ENCODE results near the gene MALL.

DNA sequence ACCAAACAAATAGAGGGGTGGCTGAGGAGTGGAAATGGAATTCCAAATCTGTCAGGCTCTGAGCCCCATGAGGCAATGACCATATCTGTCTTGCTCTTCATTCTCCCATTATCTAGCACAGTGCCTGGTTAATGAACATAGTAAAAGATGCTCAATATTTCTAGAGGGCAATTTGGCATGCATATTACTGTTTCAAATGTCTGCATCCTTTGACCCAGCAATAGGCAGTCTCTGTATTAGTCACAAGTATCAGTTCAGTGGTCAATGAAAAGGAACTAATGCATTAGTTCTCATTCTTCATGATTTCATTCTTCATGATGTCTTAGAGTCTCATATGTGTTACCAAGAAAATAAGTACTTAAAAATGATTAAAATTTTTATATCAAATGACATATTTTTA is 28.4 kb upstream of the MALL start:
- no peak for TF ChIP-seq TAF1 (IDR thresholded peaks at IDR 0.05; ENCODE audit: borderline replicate concordance, insufficient read depth, low read length)
- no peak for TF ChIP-seq REST (IDR thresholded peaks at IDR 0.05; ENCODE audit: insufficient read depth in 1 of 2, low read depth in 2 of 2, low read length in 2 of 2)
- TF ChIP-seq SIN3A (IDR thresholded peaks at IDR 0.05; ENCODE audit: borderline replicate concordance, insufficient read depth, low read length): no peak
- TF ChIP-seq POLR2AphosphoS5 (IDR thresholded peaks at IDR 0.05; ENCODE audit: low read depth, low read length): no peak
- no peak for TF ChIP-seq FOXP2 (optimal IDR thresholded peaks at IDR 0.05; ENCODE audit: borderline replicate concordance, extremely low read depth, extremely low read length, insufficient read depth)
